OCI-LY7 (cell line): ENCODE results near the gene VWA8. TPM values are rescaled to one million over a fixed set of nuclear protein-coding genes. Genes with fewer than 3 reads are reported as not detected.
A peak's percentile ranks its signal among the peaks of the same experiment; 100 is the strongest.

Source experiments
- BruUV-seq: library from RNA; stranded (reverse); fragments of 400-500 nt; replicated peaks from 2 replicates; lab custom pipeline; 2021; lab: Mats Ljungman, UMichigan
- CTCF ChIA-PET: fragments of 300-600 bp; sonication (Branson Sonifier 250); formaldehyde crosslinking; loops from one replicate; lab custom pipeline; 2022; ENCODE audit warnings: antibody characterized with exemption; ENCODE audit not compliant: unreplicated experiment; lab: Charles Lee
- POLR2A ChIA-PET: fragments of 300-600 bp; sonication (Branson Sonifier 250); formaldehyde crosslinking; loops from one replicate; lab custom pipeline; 2022; ENCODE audit warnings: antibody characterized with exemption; lab: Charles Lee
- DNase-seq: peaks from one replicate; pipeline ENCODE4 v3.0.0-alpha.2; 2015; ENCODE audit warnings: low spot score
- H2AFZ ChIP-seq: fragments of 200-600 bp; sonication (generic), shearing (Covaris generic); 2 replicates; pipeline ENCODE4 v1.6.1; 2014; ENCODE audit warnings: mild to moderate bottlenecking, antibody characterized with exemption, low read length, moderate library complexity
- H3K27ac ChIP-seq: fragments of 200-600 bp; sonication (generic); 2 replicates; pipeline ENCODE4 v1.5.1; 2014; ENCODE audit warnings: mixed run types, low read depth, mild to moderate bottlenecking, moderate library complexity, low read length, inconsistent platforms; ENCODE audit not compliant: poor library complexity, severe bottlenecking
- H3K36me3 ChIP-seq: fragments of 200-600 bp; sonication (generic); 2 replicates; pipeline ENCODE4 v1.6.1; 2014; ENCODE audit warnings: mild to moderate bottlenecking, antibody characterized with exemption, low read length, moderate library complexity, mixed read lengths; ENCODE audit not compliant: insufficient read depth
- H3K4me1 ChIP-seq: fragments of 200-600 bp; sonication (generic); 2 replicates; pipeline ENCODE4 v1.5.1; 2014; ENCODE audit warnings: mild to moderate bottlenecking, low read length; ENCODE audit not compliant: insufficient read depth, poor library complexity, severe bottlenecking
- H3K4me2 ChIP-seq: fragments of 200-600 bp; sonication (generic); 2 replicates; pipeline ENCODE4 v1.6.1; 2014; ENCODE audit warnings: mild to moderate bottlenecking, low read length
- H3K4me3 ChIP-seq: fragments of 200-600 bp; sonication (generic); 2 replicates; pipeline ENCODE4 v1.5.1; 2014; ENCODE audit warnings: mild to moderate bottlenecking, low read depth, low read length; ENCODE audit not compliant: poor library complexity, severe bottlenecking
- H3K79me2 ChIP-seq: fragments of 200-600 bp; sonication (generic); 2 replicates; pipeline ENCODE4 v1.6.1; 2016; ENCODE audit warnings: low read depth, mild to moderate bottlenecking, low read length, moderate library complexity, mixed read lengths; ENCODE audit not compliant: insufficient read depth
- H3K9me2 ChIP-seq: fragments of 200-600 bp; sonication (generic); 2 replicates; pipeline ENCODE4 v1.6.1; 2016; ENCODE audit warnings: mild to moderate bottlenecking, low read length, mixed read lengths; ENCODE audit not compliant: insufficient read depth
- H3K9me3 ChIP-seq: fragments of 200-600 bp; sonication (generic); 2 replicates; pipeline ENCODE4 v1.6.1; 2014; ENCODE audit warnings: mild to moderate bottlenecking, mixed run types, low read length, mixed read lengths
- H4K20me1 ChIP-seq: fragments of 200-600 bp; sonication (generic); 2 replicates; pipeline ENCODE4 v1.6.1; 2014; ENCODE audit warnings: mild to moderate bottlenecking, antibody characterized with exemption, low read length, moderate library complexity, mixed read lengths; ENCODE audit not compliant: insufficient read depth
- EZH2phosphoT487 ChIP-seq: fragments of 200-600 bp; sonication (generic); IDR thresholded peaks from 2 replicates; pipeline ENCODE4 v1.6.1; 2018; ENCODE audit warnings: low read depth, borderline replicate concordance, mild to moderate bottlenecking, mixed run types, antibody characterized with exemption, low read length, moderate library complexity, mixed read lengths
- intact Hi-C: fragments of 100-400 bp; cut with micrococcal nuclease; formaldehyde crosslinking; loops from one replicate; pipeline ENCODE4 v1.10.0; 2022; ENCODE audit not compliant: unreplicated experiment
- total RNA-seq, 2 experiments: library from RNA; depleted of rRNA in 1 of 2; stranded (reverse); fragments of >200 nt in 1 of 2; shearing (Covaris generic) in 1 of 2; gene quantifications; 2 replicates each; pipeline ENCODE4 v1.2.3, GENCODE V29; 2014 to 2022
- TF ChIP-seq, protein P1 (sequence below): fragments of 200-600 bp; sonication (generic); conservative IDR thresholded peaks from 2 replicates; pipeline ENCODE4 v1.5.1; 2014; ENCODE audit warnings: mild to moderate bottlenecking, antibody characterized with exemption, low read length, moderate library complexity, mixed read lengths

The VWA8 gene
- total RNA-seq, 2 experiments from 2014 or later: 26.4 to 31.5 TPM

- no peaks in the 10 kb centered on the region for H4K20me1 ChIP-seq
- DNase-seq: no peak
- intact Hi-C loops: no loop called here
These were observed 403.2 kb downstream of the VWA8 start for GRCh38 chr13:41557719-41558118.

GRCh38 chr13:41554626-41555386 is 406.1 kb downstream of the VWA8 start:
- no peak for TF ChIP-seq EZH2phosphoT487
- TF ChIP-seq, protein P1, sequence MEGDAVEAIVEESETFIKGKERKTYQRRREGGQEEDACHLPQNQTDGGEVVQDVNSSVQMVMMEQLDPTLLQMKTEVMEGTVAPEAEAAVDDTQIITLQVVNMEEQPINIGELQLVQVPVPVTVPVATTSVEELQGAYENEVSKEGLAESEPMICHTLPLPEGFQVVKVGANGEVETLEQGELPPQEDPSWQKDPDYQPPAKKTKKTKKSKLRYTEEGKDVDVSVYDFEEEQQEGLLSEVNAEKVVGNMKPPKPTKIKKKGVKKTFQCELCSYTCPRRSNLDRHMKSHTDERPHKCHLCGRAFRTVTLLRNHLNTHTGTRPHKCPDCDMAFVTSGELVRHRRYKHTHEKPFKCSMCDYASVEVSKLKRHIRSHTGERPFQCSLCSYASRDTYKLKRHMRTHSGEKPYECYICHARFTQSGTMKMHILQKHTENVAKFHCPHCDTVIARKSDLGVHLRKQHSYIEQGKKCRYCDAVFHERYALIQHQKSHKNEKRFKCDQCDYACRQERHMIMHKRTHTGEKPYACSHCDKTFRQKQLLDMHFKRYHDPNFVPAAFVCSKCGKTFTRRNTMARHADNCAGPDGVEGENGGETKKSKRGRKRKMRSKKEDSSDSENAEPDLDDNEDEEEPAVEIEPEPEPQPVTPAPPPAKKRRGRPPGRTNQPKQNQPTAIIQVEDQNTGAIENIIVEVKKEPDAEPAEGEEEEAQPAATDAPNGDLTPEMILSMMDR: 0 out of 2 replicates have a peak, but pooled peaks have one; percentile 21
- no peaks in the 10 kb centered on the region for H3K79me2 ChIP-seq
- H3K27ac ChIP-seq: peak overlapping the region; percentile 77
- H2AFZ ChIP-seq: peak overlapping the region; percentile 91
- ChIA-PET POLR2A (interaction anchor here (0.7 to 2.1 kb wide), 8 partner anchors 9 to 95 kb away, joined by 3 to 14 read pairs (median 4); no protein-coding TSS in a partner anchor), CTCF (interaction anchor here (0.7 to 1.1 kb wide), 3 partner anchors 9 to 98 kb away, joined by 3 to 5 read pairs (median 4); no protein-coding TSS in a partner anchor)
- DNase-seq: peak; percentile 89
- H3K4me1 ChIP-seq: peaks cover 46% of the 10 kb centered on the region
- no peaks in the 10 kb centered on the region for H3K9me3 ChIP-seq
- intact Hi-C loops: loop anchor here (2.0 kb wide), 3 partner anchors 36 to 96 kb away; no protein-coding TSS in a partner anchor
- no TSS peak for BruUV-seq
- H3K4me2 ChIP-seq: peak overlapping the region; percentile 75
- peak overlapping the region; percentile 32 for H3K4me3 ChIP-seq
- H4K20me1 ChIP-seq: no peaks in the 10 kb centered on the region
- no peaks in the 10 kb centered on the region for H3K9me2 ChIP-seq
- H3K36me3 ChIP-seq: no peaks in the 10 kb centered on the region

More at GRCh38 chr13:41557719-41558118, 403.2 kb downstream of the VWA8 start:
- CTCF ChIA-PET: no interaction called here
- Histone ChIP-seq H3K4me2 (no peak overlapping the region), H3K79me2 (no peaks in the 10 kb centered on the region), H2AFZ (no peak overlapping the region), H3K27ac (no peak overlapping the region), H3K9me3 (no peaks in the 10 kb centered on the region), H3K9me2 (no peaks in the 10 kb centered on the region), H3K36me3 (no peaks in the 10 kb centered on the region), H3K4me1 (peaks cover 32% of the 10 kb centered on the region), H3K4me3 (no peak overlapping the region)
- POLR2A ChIA-PET: no interaction called here
- TF ChIP-seq, protein P1: no peak
- no peak for TF ChIP-seq EZH2phosphoT487
- no TSS peak for BruUV-seq
